HG03064 (cell line): ENCODE measurements around the gene PHOX2B.

Source experiments
- ATAC-seq: cut with Tn5 transposase; IDR thresholded peaks from one replicate; pipeline ENCODE4 v1.9.1; 2021; ENCODE audit warnings: low read depth; ENCODE audit not compliant: unreplicated experiment

Gene PHOX2B

DNA sequence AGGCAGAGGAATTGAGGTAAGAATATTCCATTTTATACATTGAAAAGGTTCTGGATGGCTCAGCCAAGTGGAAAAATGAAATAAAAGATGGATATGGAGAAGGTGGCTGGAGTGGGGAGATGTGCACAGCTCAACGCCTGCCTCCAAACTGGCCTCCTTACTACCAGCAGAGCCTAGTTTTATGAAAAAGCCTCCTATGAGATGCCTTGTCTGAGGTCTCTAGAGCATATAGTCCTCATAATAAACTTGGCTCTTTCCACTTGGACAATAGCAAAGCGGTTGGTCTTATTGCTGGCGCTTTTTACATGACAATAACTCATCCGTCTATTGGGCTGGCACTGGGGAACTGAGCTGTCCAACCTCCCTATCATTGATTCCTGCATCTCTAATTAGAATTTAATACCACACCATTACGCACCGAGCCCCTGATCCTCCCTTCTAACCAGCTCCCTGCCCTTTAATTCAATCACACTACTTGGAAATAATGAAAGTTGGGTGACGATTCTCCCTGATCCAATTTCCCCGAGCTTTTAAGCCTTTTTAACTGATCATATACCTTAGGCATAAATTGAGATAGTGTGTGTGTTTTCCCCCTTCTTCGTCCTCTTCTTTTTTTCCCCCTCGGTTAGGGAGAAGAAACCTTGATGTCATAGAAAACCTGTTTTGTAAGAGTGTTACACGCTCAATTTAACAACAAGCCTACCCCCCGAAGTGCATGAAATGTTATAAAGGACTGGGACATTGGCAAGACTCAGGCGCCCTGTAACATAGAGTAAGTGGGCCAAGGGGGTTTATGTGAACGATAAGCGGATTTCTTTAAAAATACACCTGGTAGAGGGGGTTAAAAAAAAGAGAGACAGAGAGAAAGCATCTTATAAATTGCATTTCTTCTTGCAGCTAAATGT is at the start of gene PHOX2B:
PHOX2B (minus strand) TSS at position 155 of the 905 bp plus-strand sequence; CDS start at position 40, 115 bp downstream.
- ATAC-seq: no peak

- no peak for ATAC-seq
Measured at GRCh38 chr4:41797260-41797659, 48.7 kb upstream of the PHOX2B start.

GRCh38 chr4:41796545-41797210 is 48.2 kb upstream of the PHOX2B start:
- no peak for ATAC-seq

DNA sequence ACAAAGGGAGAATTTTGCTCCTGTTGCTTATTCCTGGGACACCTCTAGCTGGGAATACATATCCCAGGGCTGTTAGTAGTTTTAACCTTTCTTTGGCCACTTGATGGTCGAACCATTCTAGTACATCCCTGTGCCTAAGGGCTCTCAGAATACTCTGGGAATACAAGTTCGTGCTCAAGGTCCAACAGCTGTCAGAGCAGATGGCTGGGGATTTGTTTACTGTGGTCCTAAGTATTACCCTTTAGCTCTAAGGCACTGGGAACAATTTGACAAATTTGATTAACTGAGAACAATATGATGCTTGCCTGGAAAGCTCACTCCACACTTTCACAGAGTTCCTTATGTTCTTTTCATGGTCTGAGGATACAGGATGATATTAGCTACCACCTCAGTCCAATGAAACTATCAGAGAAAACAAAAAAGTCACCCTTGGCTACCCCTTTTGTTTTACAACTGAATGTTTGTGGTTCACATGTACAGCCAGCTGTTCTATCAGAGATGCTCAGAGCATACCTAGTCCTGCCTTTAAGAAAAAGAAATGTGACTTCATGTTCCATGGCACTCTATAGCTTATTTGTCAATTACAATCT is 47.4 kb upstream of the PHOX2B start:
- ATAC-seq: no peak

- no peak for ATAC-seq
Measured at GRCh38 chr4:41792166-41792565, 43.6 kb upstream of the PHOX2B start.

- no peak for ATAC-seq
Measured at GRCh38 chr4:41791557-41791956, 43.0 kb upstream of the PHOX2B start.

GRCh38 chr4:41787931-41788330 is 39.4 kb upstream of the PHOX2B start:
- ATAC-seq: no peak

- ATAC-seq: no peak
Measured at GRCh38 chr4:41785665-41786064, 37.1 kb upstream of the PHOX2B start.

DNA sequence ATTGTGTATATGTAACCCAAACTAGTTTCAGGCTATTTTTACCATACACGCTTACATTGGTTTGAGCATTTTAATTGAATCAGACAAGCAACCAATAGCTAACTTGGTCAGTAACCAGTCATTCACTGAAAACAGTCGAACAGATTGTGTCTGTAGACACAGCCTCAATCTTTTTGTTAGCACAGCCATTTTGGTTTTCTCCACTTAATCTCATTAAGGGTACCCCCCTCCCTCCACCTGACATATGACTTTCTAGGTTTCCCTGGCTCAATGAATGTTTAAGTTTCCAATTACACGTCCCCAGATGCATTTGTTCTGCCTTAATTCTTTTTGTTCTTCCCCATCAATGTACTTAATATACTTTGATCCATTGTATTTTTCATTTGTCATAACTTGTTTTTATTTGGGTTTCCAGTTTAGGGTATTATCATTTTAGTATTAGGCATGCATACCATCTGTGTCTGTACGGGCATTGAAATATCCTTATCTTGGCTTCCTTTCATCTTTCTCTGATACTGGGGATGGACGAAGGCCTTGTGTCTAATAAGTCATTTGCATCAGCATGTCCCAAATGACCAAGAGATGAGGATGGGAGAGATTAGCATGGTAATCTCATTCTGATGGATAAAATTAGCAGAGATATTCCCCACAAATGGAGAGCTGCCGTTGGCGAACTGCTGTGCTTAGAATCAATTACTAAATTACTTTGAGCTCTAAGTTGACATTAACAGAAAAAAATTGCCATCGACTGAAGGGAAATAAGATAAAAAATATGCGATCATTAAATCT is 35.9 kb upstream of the PHOX2B start:
- ATAC-seq: no peak

DNA sequence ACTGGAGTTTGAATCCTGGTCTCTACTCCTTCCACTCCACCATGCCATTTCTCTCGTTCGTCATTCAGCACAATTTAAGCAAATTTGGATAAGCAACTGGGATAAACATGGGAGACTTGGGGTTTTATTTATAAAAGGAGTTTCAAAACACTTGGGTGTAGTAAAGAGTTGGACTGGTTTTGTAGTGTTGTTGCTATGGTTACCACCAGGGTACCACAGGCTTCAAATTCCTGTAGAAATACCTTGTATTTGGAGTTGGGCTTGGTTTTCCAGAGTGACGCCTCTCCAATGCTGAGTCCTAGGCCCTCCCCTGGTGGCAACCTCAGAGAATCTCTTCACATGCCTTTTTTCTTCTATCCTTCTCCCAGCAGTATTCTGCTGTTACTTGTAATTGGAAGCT is 27.9 kb upstream of the PHOX2B start:
- ATAC-seq: no peak

GRCh38 chr4:41763729-41764128 is 15.2 kb upstream of the PHOX2B start:
- no peak for ATAC-seq

GRCh38 chr4:41758884-41759283 is 10.4 kb upstream of the PHOX2B start:
- ATAC-seq: no peak

- ATAC-seq: no peak
Measured at GRCh38 chr4:41757521-41758156, 9.1 kb upstream of the PHOX2B start.

DNA sequence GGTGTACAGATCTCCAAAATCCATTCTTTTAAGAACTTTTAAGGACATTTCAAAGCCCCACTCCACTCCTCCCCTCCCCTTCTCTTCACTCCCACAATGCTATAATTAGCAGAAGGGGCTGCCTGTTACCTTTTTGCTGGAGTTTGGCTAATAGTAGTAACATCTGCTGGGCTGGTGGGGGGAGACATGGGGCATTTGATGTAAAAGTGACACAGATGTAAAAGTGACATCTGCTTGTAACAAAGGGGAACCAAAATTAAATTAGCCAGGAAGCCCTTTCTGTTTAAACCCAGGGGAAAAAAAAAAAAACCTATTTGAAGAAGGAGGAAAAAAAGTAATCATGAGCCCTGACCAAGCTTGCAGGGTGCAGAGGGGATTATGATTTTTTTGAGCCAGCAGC is 5.4 kb upstream of the PHOX2B start:
- ATAC-seq: no peak

GRCh38 chr4:41752081-41752836 is 3.7 kb upstream of the PHOX2B start:
- no peak for ATAC-seq

GRCh38 chr4:41751449-41752061 is 3.0 kb upstream of the PHOX2B start:
- no peak for ATAC-seq

- no peak for ATAC-seq
Measured at GRCh38 chr4:41750626-41751448, 2.3 kb upstream of the PHOX2B start.

- ATAC-seq: no peak
Measured at GRCh38 chr4:41750121-41750625, 1.6 kb upstream of the PHOX2B start.
